HG02571 (cell line): ENCODE data around the gene FZD4.
"Not testable (repeated sequence)": the region's sequence is repeated elsewhere in the genome, so short reads cannot be mapped to it uniquely, and the experiment has no call there.

Experiments
- ATAC-seq: cut with Tn5 transposase; IDR thresholded peaks from one replicate; pipeline ENCODE4 v1.9.1; 2021; ENCODE audit warnings: mild to moderate bottlenecking, moderate library complexity; ENCODE audit not compliant: unreplicated experiment

The FZD4 gene

DNA sequence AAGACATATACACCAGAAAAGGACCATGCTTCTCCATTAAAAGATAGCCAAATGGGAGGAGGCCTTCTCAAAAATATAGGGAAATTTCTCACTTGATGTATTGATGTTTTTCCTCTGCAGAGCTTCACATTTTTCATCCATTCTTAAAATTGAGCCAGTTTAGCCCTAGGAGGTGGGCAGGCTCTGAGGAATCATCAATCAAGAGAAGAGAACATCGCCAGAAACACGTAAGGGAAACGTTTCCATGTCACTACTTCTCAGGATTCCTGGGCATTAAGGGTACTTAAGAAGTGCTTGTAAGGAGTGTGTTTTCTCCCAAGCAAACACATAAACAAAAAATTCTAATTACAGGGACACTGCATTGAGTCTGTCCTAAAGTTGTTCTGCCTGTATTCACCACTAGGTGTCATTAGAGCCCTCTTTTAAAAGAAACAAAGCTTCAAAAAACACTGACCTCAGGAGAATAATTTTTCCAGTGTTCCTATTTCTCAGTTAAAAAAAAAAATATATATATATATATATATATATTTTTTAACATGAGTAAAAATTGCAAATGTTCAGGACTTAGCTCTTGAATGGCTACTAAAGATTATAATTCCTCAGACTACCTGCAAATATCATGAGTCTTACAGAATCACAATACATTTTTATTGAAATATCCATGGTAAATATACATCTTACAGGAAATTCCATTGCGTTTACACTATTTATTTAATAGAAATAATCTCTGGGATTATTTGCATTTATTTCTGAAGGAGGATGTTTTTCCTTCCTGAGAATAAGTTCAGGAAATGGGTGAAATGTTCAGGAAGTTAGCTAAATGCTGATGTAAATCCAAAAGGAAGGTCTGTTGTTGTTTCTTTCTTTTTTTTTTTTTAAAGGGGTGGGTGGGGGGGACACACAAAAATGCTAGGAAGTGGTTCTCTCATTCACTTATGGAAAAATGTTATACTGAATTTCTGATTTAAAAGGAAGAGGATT, 16.0 kb downstream of the FZD4 start:
- ATAC-seq, result no peak

DNA sequence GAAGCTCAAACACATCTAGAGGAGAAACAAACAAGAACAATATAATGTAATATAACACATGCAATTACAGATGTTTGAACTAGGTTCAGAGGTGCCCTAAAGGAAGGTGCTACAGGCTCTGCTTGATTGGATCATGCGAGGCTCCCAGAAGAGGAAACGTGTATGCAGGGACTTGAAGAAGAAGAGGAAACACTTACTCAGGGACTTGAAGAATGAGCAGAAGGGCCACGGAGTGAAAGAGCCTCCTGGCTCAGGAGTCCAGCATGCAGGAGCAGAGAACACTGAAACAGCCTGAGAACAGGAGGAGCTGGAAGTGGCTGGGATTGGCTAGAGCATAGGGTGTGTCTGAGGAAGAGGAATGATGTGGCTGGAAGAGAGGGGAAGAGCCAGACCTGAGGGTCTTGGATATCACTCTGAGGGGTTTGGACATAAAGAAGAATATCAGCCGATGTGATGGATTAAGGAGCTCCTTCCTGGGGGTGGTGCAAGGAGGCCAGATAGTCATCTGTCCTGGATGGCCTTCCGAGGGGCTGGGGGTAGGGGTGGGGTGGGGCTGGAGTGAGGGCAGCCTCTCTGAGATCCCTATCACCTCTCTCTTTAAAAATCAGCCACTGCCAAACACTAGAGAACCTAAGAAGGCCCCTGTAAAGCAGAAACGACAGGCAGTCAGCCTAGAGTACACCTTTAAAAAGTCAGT, 16.8 kb downstream of the FZD4 start:
- ATAC-seq, result no peak

DNA sequence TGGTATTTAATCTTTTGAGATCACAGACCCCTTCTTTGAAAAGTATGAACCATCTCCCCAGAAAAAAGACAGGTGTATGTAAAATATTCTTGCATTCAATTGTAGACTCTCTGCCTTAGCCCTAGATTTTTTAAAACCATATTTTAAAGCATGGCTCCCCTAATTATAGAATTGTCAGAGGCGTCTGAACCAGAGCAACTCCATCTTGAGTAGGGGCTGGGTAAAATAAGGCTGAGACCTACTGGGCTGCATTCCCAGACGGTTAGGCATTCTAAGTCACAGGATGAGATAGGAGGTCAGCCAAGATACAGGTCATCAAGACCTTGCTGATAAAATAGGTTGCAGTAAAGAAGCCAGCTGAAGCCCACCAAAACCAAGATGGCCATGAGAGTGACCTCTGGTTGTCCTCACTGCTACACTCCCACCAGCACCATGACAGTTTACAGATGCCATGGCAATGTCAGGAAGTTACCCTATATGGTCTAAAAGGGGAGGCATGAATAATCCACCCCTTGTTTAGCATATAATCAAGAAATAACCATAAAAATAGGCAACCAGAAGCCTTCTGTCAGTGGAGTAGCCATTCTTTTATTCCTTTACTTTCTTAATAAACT, 17.9 kb downstream of the FZD4 start:
- ATAC-seq, result not testable (repeated sequence)

GRCh38 chr11:86934926-86935579, 20.1 kb downstream of the FZD4 start:
- ATAC-seq, result no peak

DNA sequence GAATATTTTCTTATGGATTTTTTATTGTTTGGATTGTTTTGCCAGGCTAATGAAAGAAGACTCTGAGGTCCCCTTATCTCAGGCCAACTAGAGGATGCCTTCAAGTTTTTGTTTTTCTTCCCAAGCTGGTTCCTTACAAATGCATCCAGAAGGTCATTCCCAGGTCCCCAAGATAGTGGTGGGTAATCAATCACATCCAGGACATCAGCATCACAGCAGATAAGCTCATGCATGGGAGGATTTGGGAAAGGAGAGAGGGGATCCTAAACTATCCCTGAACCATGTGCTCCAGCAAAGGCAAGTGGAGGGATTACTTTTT, 20.7 kb downstream of the FZD4 start:
- ATAC-seq, result no peak

DNA sequence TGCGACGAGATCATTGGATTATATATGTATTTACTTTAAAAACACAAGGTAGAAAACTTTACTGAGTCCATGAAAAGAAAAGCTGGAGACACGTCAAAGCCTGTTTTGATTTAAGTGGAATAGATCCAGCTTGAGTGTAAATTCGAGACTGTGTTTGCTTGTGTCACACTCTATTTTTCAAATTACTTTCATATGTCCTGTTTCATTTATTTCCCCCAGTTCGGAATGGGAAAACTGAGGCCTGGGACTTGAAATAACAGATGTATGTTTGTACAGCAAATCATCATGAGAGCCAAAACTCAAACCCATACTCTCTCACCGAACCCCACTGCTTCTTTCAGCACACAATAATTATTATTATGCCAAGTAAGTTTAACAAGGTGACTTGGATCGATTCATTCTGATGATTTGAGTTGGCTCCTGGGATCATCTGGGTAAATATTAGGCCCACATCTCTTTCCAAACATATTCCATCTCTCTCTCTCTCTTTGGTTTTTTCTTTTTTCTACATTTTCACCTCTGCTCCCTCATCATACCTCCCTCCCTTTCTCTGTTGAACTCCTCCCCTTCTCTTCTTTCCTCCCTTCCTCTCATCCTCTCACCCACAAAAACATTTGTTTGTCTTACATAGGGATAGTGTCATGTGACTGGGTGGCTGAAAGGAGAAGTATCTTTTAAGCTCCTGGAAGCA, 21.2 kb downstream of the FZD4 start:
- no peak for ATAC-seq

- no peak for ATAC-seq
These were observed 22.0 kb downstream of the FZD4 start for GRCh38 chr11:86932924-86933875.

GRCh38 chr11:86932259-86932585, 23.0 kb downstream of the FZD4 start:
- ATAC-seq, result no peak

DNA sequence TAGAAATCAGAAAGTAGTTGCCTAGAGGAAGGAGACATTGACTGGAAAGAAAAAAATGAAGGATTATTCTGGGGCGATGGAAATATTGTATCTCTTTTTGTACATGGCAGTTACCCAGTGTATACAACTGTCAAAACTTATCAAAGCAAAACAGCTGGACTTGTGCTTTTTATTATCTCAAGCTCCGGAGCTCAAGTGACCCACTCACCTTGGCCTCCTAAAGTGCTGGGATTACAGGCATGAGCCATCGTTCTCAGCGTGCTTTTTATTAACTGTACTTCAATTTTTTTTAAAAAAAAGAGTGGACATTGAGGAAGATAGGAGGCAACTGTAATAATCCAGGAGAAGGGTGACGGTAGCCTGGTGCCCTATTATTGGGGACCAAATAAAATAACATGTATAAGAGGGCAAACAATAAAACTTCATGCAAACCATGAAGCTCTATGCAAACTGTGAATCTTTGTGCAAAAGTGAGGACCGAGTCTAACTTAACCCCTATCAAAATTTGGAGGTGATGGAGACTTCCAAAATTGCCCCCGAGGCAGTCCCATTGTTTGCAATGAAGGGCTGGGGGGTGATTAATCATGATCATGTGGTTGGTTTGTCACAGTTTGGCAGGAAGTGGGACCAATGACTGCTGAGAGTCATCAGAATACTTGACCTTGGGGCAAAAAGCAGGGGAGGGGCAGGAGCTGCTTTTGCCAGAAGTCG, 23.5 kb downstream of the FZD4 start:
- ATAC-seq, result no peak

DNA sequence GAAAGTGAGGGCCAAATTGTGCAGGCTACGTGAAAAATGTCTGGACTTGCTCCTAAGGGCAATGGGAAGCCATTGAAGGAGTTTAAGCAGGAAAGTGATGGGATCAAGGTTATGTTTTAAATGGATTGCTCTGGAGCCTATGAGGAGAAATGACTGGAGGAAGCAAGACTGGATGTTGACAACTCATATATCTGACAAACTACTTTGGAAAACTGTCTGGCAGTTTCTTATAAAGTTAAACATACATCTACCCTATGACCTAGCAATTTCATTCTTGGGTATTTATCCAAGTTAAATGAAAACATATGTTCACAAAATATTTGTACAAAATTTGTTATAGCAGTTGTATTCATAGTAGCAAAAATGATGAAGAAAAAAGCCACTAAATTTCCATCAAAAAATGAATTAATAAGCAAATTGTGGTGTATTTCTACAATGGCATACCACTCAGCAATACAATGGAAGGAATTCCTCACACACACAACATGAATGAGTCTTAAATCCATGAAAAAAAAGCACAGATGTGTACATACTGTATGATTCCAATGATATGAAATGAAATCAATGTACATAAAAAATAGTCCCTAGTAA, 24.1 kb downstream of the FZD4 start:
- no peak for ATAC-seq

DNA sequence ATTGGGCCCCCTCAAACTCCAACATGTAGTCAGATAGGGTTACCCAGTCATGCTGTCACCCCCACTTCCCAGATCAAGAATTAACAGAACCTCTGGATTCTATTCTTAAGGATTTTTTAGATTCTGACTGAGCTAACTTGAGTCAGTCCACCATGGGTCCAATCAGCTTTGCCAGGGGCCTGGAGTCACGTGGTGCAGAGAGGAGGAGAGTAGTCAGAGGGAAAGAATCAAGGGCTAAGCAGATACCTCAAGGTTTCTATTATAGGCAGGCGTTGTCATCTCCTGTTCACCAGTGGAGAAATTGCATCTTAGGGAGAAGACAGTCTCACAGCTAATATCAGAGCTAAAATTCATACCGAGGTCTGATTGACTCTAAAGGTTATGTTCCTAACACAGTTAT, 28.2 kb downstream of the FZD4 start:
- no peak for ATAC-seq

DNA sequence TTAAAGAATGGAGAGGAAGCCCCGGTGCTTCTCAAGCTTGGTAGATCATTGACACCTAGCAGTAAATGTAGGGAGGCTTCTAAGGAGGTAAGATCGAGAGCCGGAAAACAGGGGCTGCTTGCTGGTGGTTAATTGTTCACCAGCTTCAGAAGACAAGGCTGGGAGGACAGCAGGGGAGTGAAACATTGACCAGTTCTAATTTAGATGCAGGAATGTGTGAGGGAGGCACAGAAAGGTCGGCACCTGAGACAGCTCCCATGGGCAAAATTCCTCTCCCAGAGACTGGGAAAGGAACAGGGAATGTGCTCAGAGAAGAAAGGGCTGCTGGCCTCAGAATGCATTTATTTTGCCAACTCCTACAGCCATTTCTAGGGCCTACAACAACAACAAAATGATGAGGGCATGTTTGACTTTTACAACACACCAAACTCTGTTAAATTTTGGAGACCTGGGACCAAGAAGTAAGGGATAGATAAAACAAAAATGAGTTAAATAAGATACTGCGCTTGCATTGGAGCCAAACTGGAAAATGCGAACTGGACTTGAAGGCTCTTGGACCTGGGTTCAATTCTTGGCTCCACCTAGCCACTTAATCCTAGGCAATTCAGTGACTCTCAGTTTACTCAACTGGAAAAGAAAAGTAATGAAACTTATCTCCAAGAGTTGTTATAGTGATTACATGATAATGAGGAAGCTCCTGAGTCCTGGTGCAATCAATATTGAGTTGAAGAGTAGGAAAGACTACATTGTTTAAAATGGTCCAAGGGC, 31.0 kb downstream of the FZD4 start:
- ATAC-seq, result no peak

GRCh38 chr11:86922225-86922624, 33.0 kb downstream of the FZD4 start:
- no peak for ATAC-seq

DNA sequence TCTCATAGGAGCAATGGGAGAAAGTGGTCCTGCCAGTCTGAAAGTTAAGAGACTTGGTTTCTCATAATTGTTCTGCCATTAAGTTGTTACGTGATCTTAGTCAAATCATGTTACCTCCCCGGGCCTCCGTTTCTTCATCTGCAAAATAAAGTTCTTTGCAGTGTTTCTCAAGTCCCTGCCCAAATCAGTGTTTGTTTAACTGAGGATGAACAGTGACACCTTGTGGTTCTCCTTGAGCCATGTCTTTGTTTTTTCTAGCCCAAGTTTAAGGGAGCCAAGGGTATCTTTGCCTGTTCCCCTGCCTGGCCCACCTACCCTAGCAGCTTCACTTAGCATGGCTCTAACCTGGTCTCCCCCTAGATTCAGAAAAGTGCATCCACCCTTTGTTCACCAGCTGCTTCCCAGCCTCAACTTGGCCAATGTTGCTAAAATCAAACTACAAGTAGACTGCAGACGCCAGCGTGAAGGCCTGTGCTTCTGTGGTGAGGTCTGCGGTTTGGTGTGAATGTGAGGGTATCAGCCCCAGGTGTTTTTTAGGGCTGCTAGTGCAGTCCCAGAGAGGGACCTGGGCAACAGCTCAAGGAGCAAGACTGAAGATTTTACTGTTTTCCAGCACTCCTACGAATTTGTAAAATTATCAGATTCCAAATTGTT, 35.5 kb downstream of the FZD4 start:
- no peak for ATAC-seq

GRCh38 chr11:86918973-86919372, 36.2 kb downstream of the FZD4 start:
- no peak for ATAC-seq

- ATAC-seq, result no peak
These were observed 36.7 kb downstream of the FZD4 start for GRCh38 chr11:86918496-86918895.

- no peak for ATAC-seq
These were observed 37.6 kb downstream of the FZD4 start for GRCh38 chr11:86917589-86917988.

DNA sequence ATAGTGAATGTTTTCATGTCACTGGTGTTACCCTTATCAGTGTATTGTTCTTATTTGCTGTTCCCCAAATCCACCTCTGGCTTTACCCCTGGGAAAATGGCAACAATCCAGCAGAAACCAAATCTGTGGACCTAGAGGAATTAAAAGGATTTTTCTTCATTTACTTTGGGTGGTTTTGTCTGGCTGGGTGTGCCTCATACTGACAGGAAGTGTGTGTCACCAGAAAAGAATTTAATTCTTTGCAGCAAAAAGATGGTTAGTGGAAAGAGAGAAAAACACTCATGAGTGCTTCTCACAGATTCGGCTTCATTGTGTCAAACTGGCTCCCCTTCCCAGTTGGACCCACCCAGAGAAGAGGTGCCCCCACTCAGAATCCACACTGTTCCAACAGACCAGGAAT, 38.9 kb downstream of the FZD4 start:
- ATAC-seq, result no peak
